Fibroblast of mammary gland (primary cell): ENCODE data around the gene MECR.

Experiments used
- DNase-seq: peaks from one replicate; pipeline ENCODE4 v3.0.0-alpha.2; 2010; ENCODE audit warnings: low read depth
- H3K4me3 ChIP-seq: 2 replicates; pipeline ENCODE4 v1.5.1; 2011; ENCODE audit warnings: low read depth, mild to moderate bottlenecking, low read length, moderate library complexity; ENCODE audit not compliant: control insufficient read depth
- CTCF ChIP-seq: conservative IDR thresholded peaks from 2 replicates; pipeline ENCODE4 v1.5.1; 2011; ENCODE audit warnings: low read depth, low read length, inconsistent platforms; ENCODE audit not compliant: control insufficient read depth, insufficient read depth

MECR gene

DNA sequence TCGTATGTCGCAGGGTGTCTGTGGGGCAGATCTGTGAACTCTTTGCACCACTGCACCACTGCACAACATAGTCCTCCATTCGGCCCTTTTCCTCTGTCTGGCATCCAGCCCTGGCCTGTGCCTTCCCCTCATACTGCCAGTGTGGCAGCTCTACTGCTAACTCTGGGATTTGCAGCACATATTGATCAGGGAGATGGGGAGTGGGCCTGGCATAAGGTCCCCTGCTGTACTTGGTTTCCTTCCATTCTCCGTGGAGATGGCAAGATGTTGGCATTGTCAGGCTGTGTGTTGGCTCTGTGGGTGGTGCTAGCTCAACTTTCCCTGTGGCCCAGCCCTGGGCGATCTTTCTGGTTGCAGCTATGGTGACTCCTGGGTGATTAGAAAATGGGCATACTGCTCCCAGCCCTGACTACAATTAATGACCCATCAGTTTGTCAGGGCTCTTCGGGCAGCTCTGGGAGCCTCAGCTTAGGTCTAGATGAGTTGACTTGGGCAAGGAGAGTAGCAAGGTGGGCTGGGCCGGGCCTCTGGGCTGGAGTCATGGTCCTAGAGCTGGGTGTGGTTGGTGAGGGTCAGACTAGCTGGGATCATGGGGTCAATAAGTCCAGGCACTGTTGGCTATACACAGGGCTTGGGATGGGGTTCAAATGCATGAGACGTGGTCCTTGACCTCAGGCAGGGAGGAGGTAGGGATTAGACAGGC is 17.0 kb upstream of the MECR start:
- no peak overlapping the region for H3K4me3 ChIP-seq
- no peak for DNase-seq
- TF ChIP-seq CTCF, result no peak

DNA sequence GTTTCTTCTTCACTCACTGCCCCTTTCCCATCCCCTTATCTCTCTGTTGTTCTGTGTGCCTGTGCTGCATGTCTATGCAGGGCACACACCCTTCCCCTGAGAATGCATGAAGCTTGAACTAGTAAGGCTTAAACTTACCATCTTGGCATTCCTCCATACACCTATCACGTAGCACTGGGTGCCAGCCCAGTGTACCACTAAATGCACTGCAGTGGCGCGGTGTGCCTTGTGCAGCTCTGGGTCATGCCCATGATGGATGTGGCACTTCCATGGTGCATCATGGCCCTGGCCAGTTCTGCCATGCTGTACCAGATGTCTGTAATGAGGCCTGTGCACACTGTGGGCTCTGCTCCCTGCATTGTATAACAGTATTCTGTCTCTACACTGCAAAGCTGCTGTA is 16.3 kb upstream of the MECR start:
- DNase-seq, result no peak
- no peak for TF ChIP-seq CTCF
- no peak overlapping the region for H3K4me3 ChIP-seq

GRCh38 chr1:29245876-29246275 is 15.1 kb upstream of the MECR start:
- peak; percentile 36 for TF ChIP-seq CTCF
- DNase-seq, result peak; percentile 40
- no peak overlapping the region for H3K4me3 ChIP-seq

- H3K4me3 ChIP-seq, result no peak overlapping the region
- no peak for DNase-seq
- TF ChIP-seq CTCF, result no peak
Measured at GRCh38 chr1:29245261-29245660, 14.5 kb upstream of the MECR start.

DNA sequence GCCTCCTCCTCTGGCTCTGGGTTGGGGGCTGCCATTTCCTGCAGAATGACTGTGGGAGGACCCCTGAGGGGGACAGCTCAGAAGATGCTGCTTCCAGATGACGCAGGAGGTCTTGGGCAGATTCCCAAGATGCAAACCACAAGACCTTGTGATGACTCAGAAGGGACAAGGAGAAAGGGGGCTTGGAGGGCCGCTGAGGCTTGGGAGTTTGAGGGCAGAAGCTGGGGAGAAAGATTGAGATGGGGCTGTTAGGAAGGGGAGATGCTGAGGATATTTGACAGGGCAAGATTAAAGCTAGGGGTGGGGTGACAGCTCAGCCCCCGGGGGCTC is 13.1 kb upstream of the MECR start:
- DNase-seq, result peak; percentile 83
- H3K4me3 ChIP-seq, result no peak overlapping the region
- no peak for TF ChIP-seq CTCF

DNA sequence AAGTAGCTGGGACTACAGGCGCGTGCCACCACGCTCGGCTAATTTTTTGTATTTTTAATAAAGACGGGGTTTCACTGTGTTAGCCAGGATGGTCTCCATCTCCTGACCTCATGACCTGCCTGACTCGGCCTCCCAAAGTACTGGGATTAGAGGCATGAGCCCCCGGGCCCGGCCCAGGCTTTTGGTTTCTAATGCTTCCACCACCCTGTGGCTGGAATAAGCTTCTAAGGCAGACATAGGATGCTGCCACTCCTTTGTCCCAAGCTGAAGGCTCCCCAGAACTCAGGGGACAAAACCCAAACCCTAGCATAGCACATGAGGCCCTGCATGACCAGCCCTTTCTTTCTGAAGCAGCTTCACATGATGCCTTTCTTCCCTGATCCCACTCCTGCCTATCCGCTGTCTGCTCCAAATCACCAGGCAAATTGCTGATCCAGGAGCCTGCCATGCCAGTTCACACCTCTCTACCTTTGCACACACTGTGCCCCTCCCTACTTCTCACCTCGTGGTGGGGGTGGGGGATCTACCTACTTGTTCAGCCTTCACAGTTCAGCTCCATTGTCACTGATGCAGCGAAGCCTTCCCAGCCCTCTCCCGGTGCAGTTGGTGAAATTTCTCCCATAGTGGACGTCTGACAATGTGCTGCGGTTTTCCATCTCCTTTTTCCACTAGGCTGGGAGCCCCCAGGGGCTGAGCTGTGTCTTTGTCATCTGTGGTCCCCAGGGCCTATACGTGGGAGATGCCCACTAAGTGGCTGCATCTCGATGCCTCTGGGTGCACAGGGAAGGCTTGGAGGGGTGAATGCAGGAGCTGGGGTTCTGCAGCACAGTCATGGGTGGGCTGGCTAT is 12.5 kb upstream of the MECR start:
- TF ChIP-seq CTCF, result no peak
- no peak overlapping the region for H3K4me3 ChIP-seq
- DNase-seq, result peak; percentile 48
